Cerebellar nuclear complex (tissue), 1 donor: ENCODE results near the gene EPS8L3.

Experiments used
- DNase-seq, 2 experiments: peaks; one replicate each; lab custom pipeline; 2025; lab: John Stamatoyannopoulos, UW

Gene EPS8L3

DNA sequence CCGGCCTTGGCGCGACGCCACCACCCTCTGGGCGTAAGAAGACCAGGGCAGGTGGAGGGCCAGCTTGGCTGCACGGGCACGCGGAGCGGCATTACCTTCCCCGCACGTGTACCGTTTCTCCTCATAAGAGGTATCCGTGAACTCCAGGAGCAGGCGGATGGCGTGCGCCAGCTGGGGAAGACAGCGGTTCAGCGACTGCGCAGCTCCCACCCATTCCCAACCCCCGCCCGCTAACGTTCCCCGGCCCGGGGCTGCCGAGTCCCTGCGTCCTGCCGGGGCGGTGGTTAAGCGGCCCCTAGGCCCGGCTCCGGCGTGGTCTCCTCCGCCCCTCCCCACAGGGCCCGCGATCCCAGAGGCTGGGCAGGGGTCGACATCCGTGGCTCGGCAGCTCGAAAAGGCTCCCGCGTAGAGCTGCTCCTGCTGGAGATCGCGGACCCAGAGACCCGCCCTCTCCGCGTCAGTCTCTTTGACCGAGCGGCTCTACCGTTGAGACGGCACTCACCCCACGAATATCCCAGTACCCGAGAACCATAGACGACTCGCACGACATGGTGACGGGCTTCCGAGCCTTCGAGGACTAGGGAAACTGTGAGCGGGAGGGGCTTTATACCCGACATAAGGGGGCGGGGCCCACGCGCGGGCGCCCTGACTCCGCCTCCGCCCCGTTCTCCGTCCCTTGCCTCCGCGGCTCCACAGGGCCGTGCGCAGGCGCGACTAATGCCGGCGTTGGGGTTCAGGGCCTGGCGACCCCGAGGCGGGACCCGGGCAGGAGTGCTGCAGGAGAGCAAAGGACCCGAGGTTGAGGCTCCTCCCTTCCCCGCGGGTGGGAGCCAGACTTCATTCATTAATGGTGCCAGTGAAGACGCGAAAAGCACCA lies 23.7 kb downstream of the EPS8L3 start:
- peak in 1 of 2 experiments; percentile 52 for DNase-seq

DNA sequence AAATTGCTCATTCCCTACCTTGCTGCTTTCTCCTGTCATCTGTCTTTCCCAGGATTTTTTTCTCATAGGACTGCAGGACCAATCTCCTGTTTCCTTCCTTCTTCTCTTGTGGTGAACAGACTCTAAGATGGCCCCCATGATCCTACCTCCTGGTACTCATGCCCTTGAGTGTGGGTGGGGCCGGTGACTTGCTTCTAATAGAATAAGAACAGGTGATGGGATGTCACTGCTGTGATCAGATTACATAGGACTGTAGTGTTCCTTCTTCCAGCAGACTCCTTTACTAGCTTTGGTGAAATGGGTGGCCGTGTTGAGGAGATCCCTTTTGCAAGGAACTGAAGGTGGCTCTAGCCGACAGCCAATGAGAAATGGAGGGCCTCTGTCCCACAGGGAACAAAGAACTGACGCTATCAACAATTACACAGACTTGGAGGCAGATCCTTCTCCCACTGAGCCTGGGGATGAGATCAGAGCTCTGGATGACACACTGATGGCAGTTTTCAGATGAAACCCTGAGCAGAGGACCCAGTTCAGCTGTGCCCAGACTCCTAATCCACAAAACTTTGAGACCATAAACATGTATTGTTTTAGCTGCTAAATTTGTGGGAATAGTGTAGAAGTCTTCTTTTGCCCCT lies 30.4 kb downstream of the EPS8L3 start:
- no peak for DNase-seq

- DNase-seq: no peak
Measured at GRCh38 chr1:109732390-109732881, 31.3 kb downstream of the EPS8L3 start.

DNA sequence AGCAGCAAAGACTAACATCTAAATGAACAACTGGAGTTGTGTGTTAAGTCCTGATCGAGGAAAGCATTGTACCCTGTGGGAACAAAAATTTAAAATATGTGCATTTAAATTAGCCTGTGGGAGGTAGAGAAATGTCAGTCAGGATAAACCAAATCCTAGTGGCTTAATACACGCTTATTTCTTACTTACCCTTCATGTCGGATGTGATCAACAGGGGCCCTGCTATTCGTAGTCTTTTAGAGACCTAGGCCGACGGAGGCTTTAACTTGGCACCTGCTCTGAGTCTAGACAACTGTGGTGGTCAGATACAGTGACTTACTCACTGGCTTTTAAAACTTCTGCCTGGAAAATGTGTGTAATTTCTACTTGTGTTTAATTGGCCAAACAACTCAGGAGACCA lies 33.1 kb downstream of the EPS8L3 start:
- no peak for DNase-seq

DNA sequence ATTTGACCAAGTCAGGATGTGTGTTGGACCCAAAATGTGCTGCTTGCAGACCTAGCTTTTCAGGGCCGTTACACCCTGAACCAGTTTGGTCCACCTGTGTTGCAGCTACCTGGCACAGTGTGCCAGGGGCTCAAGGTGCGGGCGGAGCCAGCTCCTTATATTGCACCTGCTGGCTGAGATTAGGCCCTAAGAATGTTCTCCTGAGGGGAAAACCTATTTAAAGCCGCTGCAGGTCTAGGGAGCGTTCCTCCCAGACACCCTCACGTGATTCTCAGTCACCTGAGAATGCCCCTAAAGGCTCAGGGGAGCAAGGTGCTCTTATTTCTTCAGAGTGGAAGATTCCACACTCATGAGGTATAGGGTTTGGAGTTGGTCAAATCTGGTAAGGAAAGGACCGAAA lies 34.9 kb downstream of the EPS8L3 start:
- no peak for DNase-seq

GRCh38 chr1:109726728-109727373 lies 36.9 kb downstream of the EPS8L3 start:
- no peak for DNase-seq

GRCh38 chr1:109726007-109726406 lies 37.7 kb downstream of the EPS8L3 start:
- DNase-seq: no peak

DNA sequence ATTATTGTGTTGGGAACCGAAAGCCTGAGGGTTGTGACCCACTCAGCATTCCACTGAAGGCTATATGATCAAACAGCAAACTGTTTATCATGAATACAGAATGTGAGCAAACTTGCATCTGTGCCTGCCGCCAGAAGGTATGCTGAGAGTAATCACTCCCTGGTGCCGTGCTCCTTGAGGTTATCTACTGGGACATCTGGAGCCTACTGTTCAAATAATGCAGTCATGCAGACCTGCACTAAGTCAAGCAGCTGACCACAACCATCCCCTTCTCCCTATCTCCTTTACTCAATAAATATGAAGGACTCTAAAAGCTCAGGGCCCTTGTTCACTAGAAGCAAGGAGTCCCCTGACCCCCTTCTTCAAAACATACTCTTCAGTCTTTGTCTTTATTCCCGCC lies 38.2 kb downstream of the EPS8L3 start:
- DNase-seq: no peak

DNA sequence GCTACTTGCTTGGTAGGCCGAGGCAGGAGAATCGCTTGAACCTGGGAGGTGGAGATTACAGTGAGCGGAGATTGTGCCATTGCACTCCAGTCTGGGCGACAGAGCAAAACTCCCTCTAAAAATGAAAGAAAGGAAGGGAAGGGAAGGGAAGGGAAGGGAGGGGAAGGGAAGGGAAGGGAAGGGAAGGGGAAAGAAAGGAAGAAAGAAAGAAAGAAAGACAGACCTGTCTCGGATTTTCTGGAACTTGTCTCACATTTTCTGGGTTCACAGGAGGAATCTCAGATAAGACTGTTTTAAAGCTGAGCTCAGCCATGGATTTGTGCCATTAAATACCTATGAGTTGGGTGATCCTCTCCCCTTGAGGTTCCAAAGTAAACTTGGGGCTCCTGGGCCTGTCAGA lies 38.8 kb downstream of the EPS8L3 start:
- DNase-seq: no peak

DNA sequence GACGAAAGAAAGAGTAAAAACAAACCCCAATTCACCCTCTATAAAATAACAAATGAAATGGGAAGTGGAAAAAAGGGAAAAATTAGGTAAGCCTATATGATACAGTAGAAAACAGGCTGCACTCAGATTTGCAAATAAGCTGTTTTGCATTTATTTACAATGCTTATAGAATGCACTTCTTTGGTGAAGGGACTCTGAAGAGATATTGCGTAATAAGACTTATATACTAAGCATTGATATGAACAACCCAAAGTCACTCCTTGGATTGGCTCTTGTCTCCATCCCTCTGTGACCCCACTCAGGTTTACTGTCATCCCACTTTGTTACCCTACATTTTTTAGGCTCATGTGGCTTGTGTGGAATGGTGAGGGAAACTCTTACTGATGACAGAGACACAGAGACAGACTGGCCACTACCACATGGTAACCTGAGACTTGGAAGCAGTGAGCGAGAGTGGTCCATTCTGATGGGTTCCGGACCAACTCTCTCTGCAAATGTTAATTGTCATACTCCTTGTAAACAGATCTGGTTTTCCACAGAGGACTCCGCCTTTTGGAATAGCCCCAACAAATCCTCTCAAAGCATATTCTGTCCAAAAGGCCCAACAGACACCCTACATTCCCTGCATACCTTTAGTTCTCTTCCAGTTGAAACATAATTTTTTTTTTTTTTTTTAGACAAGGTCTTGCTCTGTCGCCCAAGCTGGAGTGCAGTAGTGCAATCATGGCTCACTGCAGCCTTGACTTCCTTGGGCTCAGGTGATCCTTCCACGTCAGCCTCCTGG lies 40.6 kb downstream of the EPS8L3 start:
- DNase-seq: no peak

GRCh38 chr1:109721971-109722370 lies 41.8 kb downstream of the EPS8L3 start:
- DNase-seq: no peak

- DNase-seq: no peak
Measured at GRCh38 chr1:109721042-109721441, 42.7 kb downstream of the EPS8L3 start.

- DNase-seq: no peak
Measured at GRCh38 chr1:109719337-109719837, 44.3 kb downstream of the EPS8L3 start.

- no peak for DNase-seq
Measured at GRCh38 chr1:109718495-109718894, 45.2 kb downstream of the EPS8L3 start.

GRCh38 chr1:109717729-109718128 lies 46.0 kb downstream of the EPS8L3 start:
- DNase-seq: no peak

GRCh38 chr1:109716570-109717090 lies 47.1 kb downstream of the EPS8L3 start:
- no peak for DNase-seq

DNA sequence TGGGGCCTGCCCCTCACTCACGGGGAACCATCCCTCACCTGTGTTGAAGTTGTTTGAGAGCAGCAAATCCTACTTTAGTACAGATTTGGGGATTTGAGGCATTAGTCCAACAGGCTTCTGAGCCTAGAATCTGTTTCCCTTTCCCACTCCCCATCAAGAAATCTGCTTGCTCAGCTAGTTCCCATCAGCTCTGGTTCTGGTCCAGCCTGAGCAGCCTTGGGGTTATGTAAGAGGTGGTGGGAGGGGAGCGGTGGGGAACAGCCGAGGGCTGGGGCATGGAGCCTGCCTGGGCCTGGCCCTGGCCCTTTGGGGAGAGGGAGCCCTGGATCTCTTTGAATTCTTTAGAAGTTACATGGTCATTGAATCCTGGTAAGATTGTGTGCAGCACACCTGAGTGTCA lies 47.6 kb downstream of the EPS8L3 start:
- DNase-seq: no peak

GRCh38 chr1:109714661-109715372 lies 48.9 kb downstream of the EPS8L3 start:
- DNase-seq: no peak

GRCh38 chr1:109713636-109714035 lies 50.1 kb downstream of the EPS8L3 start:
- DNase-seq: no peak

- no peak for DNase-seq
Measured at GRCh38 chr1:109712321-109712864, 51.3 kb downstream of the EPS8L3 start.
